ENCODE measurements around the gene DYNC1LI2.

Gene DYNC1LI2

DNA sequence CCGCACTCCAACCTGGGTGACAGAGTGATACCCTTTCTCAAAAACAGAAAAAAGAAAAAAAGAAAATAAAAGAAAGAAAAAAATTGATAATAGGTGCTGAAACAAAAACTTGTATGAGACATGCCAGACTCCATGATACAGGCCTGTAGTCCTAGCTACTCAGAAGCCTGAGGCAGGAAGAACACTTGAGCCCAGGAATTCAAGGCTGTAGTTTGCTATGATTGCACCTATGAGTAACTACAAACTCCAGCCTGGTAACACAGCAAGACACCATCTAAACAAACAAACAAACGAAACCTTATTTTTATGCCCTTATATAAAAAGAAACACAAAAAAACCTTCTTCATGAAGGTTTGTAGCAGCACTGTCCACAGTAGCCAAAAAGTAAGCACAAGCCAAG, 49.9 kb downstream of the DYNC1LI2 start:
- no peak overlapping the region for H3K9ac ChIP-seq (ENCODE audit: low read depth in 1 of 2, low read length in 2 of 2)
- H3K9me3 ChIP-seq (ENCODE audit: control insufficient read depth in 1 of 2, low read length in 2 of 2) = no peaks in the 10 kb centered on the region
- H3K36me3 ChIP-seq (ENCODE audit: control insufficient read depth in 1 of 2, insufficient read depth in 2 of 2, low read length in 2 of 2) = no peaks in the 10 kb centered on the region
- H3K4me1 ChIP-seq (ENCODE audit: control insufficient read depth in 1 of 2, insufficient read depth in 2 of 2, low read length in 2 of 2) = peaks cover 5 to 13% of the 10 kb centered on the region in 2 donors
- no peaks in the 10 kb centered on the region for H3K27me3 ChIP-seq (ENCODE audit: control insufficient read depth in 1 of 2, insufficient read depth in 2 of 2, low read length in 2 of 2)
- H3K4me3 ChIP-seq (ENCODE audit: low read depth in 1 of 2, low read length in 2 of 2) = no peak overlapping the region
- no peak overlapping the region for H3K27ac ChIP-seq (ENCODE audit: low read depth, low read length)

DNA sequence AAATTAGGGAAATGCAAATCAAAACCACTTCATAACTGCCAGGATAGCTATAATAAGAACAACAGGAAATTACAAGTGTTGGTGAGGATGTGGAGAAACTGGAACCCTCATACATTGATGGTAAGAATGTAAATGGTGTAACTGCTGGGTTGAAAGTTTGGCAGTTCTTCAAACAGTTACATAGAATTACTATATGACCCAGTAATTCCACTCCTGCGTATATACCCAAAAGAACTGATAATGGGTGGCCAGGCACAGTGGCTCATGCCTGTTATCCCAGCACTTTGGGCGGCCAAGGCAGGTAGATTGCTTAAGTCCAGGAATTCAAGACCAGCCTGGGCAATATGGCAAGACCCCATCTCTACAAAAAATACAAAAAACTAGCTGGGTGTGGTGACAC, 50.4 kb downstream of the DYNC1LI2 start:
- H3K4me1 ChIP-seq (ENCODE audit: control insufficient read depth in 1 of 2, insufficient read depth in 2 of 2, low read length in 2 of 2) = peaks cover under 1 to 9% of the 10 kb centered on the region in 2 donors
- no peak overlapping the region for H3K4me3 ChIP-seq (ENCODE audit: low read depth in 1 of 2, low read length in 2 of 2)
- no peak overlapping the region for H3K9ac ChIP-seq (ENCODE audit: low read depth in 1 of 2, low read length in 2 of 2)
- no peaks in the 10 kb centered on the region for H3K36me3 ChIP-seq (ENCODE audit: control insufficient read depth in 1 of 2, insufficient read depth in 2 of 2, low read length in 2 of 2)
- no peaks in the 10 kb centered on the region for H3K27me3 ChIP-seq (ENCODE audit: control insufficient read depth in 1 of 2, insufficient read depth in 2 of 2, low read length in 2 of 2)
- H3K9me3 ChIP-seq (ENCODE audit: control insufficient read depth in 1 of 2, low read length in 2 of 2) = no peaks in the 10 kb centered on the region
- H3K27ac ChIP-seq (ENCODE audit: low read depth, low read length) = no peak overlapping the region

DNA sequence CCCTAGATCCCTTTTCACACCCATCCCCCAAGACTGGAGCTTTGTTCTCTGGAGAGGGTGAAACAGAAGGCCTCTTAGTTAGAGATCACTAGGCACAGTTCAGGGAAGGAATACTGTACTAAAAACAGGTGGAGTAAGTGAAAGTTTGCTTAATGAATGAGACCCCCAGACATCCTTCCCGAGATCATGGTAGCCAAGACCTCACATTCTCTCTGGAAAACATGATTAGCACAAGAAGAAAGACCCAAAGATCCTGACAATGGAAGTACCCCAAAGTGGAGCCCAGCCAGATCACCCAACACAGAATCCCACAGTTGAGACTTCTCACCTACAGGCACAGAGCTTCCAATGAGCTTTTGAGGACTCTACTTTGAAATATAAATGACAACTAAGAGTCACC, 51.5 kb downstream of the DYNC1LI2 start:
- Histone ChIP-seq H3K9ac (ENCODE audit: low read depth in 1 of 2, low read length in 2 of 2) (no peak overlapping the region), H3K27ac (ENCODE audit: low read depth, low read length) (no peak overlapping the region), H3K9me3 (ENCODE audit: control insufficient read depth in 1 of 2, low read length in 2 of 2) (no peaks in the 10 kb centered on the region), H3K27me3 (ENCODE audit: control insufficient read depth in 1 of 2, insufficient read depth in 2 of 2, low read length in 2 of 2) (no peaks in the 10 kb centered on the region), H3K36me3 (ENCODE audit: control insufficient read depth in 1 of 2, insufficient read depth in 2 of 2, low read length in 2 of 2) (no peaks in the 10 kb centered on the region), H3K4me3 (ENCODE audit: low read depth in 1 of 2, low read length in 2 of 2) (no peak overlapping the region), H3K4me1 (ENCODE audit: control insufficient read depth in 1 of 2, insufficient read depth in 2 of 2, low read length in 2 of 2) (peaks cover 9 to 15% of the 10 kb centered on the region in 2 donors)

DNA sequence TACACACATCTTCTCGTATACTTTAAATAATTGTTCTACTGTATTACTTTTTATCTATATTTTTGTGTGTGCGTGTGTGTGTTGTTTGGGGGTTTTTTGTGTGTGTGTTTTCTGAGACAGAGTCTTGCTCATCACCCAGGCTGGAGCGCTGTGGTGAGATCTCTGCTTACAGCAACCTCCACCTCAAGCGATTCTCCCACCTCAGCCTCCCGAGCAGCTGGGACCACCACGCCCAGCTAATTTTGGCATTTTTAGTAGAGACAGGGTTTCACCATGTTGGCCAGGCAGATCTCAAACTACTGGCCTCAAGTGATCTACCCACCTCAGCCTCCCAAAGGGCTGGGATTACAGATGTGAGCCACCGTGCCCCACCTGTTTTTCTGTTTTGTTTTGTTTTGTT, 53.4 kb downstream of the DYNC1LI2 start:
- no peak overlapping the region for H3K4me3 ChIP-seq (ENCODE audit: low read depth in 1 of 2, low read length in 2 of 2)
- no peak overlapping the region for H3K9ac ChIP-seq (ENCODE audit: low read depth in 1 of 2, low read length in 2 of 2)
- no peaks in the 10 kb centered on the region for H3K36me3 ChIP-seq (ENCODE audit: control insufficient read depth in 1 of 2, insufficient read depth in 2 of 2, low read length in 2 of 2)
- no peak overlapping the region for H3K27ac ChIP-seq (ENCODE audit: low read depth, low read length)
- H3K4me1 ChIP-seq (ENCODE audit: control insufficient read depth in 1 of 2, insufficient read depth in 2 of 2, low read length in 2 of 2) = peaks cover 13 to 16% of the 10 kb centered on the region in 2 donors
- no peaks in the 10 kb centered on the region for H3K9me3 ChIP-seq (ENCODE audit: control insufficient read depth in 1 of 2, low read length in 2 of 2)
- no peaks in the 10 kb centered on the region for H3K27me3 ChIP-seq (ENCODE audit: control insufficient read depth in 1 of 2, insufficient read depth in 2 of 2, low read length in 2 of 2)

DNA sequence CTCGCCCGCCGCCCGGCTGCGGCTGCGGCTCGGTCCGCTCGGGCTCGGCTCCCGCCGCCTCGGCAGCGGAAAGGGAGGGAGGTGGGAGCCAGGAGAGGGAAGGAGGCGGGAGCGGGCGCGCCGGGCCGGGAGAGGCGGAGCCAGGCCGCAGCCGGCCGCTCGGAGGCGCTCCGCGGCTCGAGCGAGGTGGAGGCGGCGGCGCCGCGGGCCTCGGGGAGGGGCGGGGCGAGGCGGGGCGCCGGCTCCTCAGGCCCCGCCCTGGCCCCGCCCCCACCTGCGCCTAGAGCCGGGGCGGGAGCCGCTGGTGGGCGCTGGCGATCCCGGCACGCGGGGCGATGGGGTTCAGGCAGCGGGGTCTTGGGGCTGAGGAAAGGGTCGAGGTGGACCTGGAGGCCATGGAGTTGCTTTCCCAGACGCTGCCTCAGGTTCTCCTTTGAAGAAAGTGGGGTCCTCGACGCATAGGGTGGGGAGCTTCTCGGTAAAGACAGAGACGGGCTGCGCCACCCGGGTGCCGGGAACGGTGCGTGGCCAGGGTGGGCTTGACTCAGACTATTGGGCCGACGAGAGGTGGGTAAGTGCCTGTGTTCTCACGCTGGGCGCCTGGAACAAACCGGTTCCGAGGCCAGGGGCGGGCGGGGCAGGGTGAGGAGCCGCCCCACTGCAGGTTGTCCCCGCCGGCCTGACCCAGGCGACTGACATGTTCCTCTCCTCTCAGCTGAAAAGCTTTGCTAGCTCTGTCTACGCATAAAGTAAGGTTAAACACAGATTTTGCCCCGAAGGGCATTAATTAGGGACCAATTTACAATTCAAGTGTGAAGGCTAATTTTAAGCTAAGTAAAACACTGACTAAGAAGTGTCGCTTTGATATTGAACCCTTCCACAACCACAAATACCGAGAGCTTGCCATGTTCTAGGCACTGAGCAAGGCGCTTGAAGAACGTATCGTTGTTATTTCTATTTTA, 54.5 kb downstream of the DYNC1LI2 start, which contains the start of gene CMTM4:
TSS of gene CMTM4 (minus strand) at position 75 of the 962 bp plus-strand sequence. CDS start 218 bp downstream, outside the sequence.
- Histone ChIP-seq H3K4me1 (ENCODE audit: control insufficient read depth in 1 of 2, insufficient read depth in 2 of 2, low read length in 2 of 2) (peaks cover 15 to 16% of the 10 kb centered on the region in 2 donors), H3K9ac (ENCODE audit: low read depth in 1 of 2, low read length in 2 of 2) (peak within 1 kb of the TSS; percentile 84 to 92), H3K27me3 (ENCODE audit: control insufficient read depth in 1 of 2, insufficient read depth in 2 of 2, low read length in 2 of 2) (no peaks in the 10 kb centered on the region), H3K9me3 (ENCODE audit: control insufficient read depth in 1 of 2, low read length in 2 of 2) (no peaks in the 10 kb centered on the region), H3K27ac (ENCODE audit: low read depth, low read length) (peak within 1 kb of the TSS; percentile 87), H3K36me3 (ENCODE audit: control insufficient read depth in 1 of 2, insufficient read depth in 2 of 2, low read length in 2 of 2) (no peaks in the 10 kb centered on the region), H3K4me3 (ENCODE audit: low read depth in 1 of 2, low read length in 2 of 2) (peak within 1 kb of the TSS; percentile 77 to 88)

DNA sequence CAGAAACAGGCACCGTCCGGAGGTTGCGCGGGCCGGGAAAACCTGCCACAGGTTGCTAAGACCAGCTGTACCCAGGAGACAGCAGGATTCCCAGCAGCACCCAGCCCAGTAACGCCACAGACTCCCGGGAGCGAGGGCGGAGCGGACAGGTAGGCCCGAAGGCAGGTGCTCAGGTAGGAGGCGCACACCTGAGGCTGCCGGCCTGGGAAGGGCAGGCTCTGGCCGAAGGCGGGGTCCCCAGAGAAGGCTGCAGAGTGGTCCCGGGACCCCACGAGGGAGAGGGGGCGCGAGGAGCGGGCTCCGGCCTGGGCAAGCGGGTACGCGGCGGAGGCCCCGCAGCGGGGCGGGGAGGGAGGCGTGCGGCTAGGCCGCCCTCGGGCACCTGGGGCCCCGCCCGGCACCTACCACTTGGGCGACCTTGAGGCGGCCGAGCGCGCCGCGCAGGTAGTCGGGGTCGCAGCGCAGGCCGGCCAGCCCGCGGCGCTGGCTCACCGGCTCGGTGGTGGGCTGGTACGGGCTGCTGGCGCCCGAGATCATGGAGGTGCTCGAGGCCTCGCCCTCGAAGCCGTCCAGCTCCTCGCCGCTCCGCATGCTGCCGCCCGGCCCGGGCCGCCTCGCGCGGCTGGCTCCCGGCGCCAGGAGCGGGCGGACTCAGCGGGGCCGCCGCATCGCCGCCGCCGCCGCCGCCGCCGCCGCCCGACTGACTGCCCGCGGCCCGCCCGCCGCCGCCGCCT, 55.3 kb downstream of the DYNC1LI2 start:
- Histone ChIP-seq H3K27ac (ENCODE audit: low read depth, low read length) (peak overlapping the region; percentile 72), H3K9me3 (ENCODE audit: control insufficient read depth in 1 of 2, low read length in 2 of 2) (no peaks in the 10 kb centered on the region), H3K4me3 (ENCODE audit: low read depth in 1 of 2, low read length in 2 of 2) (peak overlapping the region; percentile 77 to 78), H3K27me3 (ENCODE audit: control insufficient read depth in 1 of 2, insufficient read depth in 2 of 2, low read length in 2 of 2) (no peaks in the 10 kb centered on the region), H3K4me1 (ENCODE audit: control insufficient read depth in 1 of 2, insufficient read depth in 2 of 2, low read length in 2 of 2) (peaks cover 20 to 23% of the 10 kb centered on the region in 2 donors), H3K9ac (ENCODE audit: low read depth in 1 of 2, low read length in 2 of 2) (peak overlapping the region; percentile 58 to 84), H3K36me3 (ENCODE audit: control insufficient read depth in 1 of 2, insufficient read depth in 2 of 2, low read length in 2 of 2) (no peaks in the 10 kb centered on the region)

DNA sequence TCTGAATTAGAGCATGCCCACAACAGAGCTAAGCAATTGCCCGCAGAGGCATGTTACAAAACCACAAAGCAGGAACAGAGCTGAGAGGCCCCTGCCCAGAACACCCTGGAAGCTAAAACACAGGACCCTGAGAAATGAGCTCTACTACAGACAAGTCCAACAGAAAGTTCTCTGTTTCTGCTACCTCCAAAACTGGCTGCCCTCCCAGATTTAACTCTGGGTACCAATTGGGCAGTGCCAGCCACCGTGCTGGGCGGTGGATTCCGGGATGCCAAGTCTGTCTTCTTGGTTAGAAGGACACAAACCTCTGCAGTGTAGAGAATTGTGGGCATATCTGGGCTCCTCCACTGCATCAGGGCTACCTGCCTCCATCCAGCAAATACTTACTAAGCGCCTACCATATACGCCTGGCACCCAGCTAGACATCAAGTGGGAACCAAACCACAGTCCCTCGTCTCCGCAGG, 55.9 kb downstream of the DYNC1LI2 start:
- Histone ChIP-seq H3K27me3 (ENCODE audit: control insufficient read depth in 1 of 2, insufficient read depth in 2 of 2, low read length in 2 of 2) (no peaks in the 10 kb centered on the region), H3K9me3 (ENCODE audit: control insufficient read depth in 1 of 2, low read length in 2 of 2) (no peaks in the 10 kb centered on the region), H3K27ac (ENCODE audit: low read depth, low read length) (no peak overlapping the region)

DNA sequence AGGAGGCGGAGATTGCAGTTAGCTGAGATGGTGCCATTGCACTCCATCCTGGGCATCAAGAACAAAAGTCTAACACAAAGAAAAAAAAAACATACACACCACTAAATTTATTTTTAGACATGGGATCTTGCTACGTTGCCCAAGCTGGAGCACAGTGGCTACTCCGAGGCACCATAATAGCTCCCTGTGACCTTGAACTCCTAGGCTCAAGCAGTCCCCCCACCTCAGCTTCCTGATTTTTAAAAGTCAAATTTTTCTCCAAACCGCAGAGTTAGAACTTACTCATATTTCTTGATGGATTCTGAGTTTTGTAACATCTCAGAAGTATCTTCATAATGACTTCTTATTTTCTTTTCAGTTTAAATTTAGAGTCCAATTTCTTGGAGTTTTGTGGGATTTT, 58.3 kb downstream of the DYNC1LI2 start:
- no peak overlapping the region for H3K27ac ChIP-seq (ENCODE audit: low read depth, low read length)
- peaks cover 26 to 29% of the 10 kb centered on the region in 2 donors for H3K4me1 ChIP-seq (ENCODE audit: control insufficient read depth in 1 of 2, insufficient read depth in 2 of 2, low read length in 2 of 2)
- H3K9ac ChIP-seq (ENCODE audit: low read depth in 1 of 2, low read length in 2 of 2) = no peak overlapping the region
- H3K9me3 ChIP-seq (ENCODE audit: control insufficient read depth in 1 of 2, low read length in 2 of 2) = no peaks in the 10 kb centered on the region
- no peak overlapping the region for H3K4me3 ChIP-seq (ENCODE audit: low read depth in 1 of 2, low read length in 2 of 2)
- H3K36me3 ChIP-seq (ENCODE audit: control insufficient read depth in 1 of 2, insufficient read depth in 2 of 2, low read length in 2 of 2) = no peaks in the 10 kb centered on the region
- H3K27me3 ChIP-seq (ENCODE audit: control insufficient read depth in 1 of 2, insufficient read depth in 2 of 2, low read length in 2 of 2) = no peaks in the 10 kb centered on the region

More for the DNA sequence above, 55.9 kb downstream of the DYNC1LI2 start:
- Histone ChIP-seq H3K4me3 (ENCODE audit: low read depth in 1 of 2, low read length in 2 of 2) (peak overlapping the region; percentile 77 to 78), H3K4me1 (ENCODE audit: control insufficient read depth in 1 of 2, insufficient read depth in 2 of 2, low read length in 2 of 2) (peaks cover 20 to 26% of the 10 kb centered on the region in 2 donors), H3K9ac (ENCODE audit: low read depth in 1 of 2, low read length in 2 of 2) (peak overlapping the region; percentile 58 to 84), H3K36me3 (ENCODE audit: control insufficient read depth in 1 of 2, insufficient read depth in 2 of 2, low read length in 2 of 2) (no peaks in the 10 kb centered on the region)

DNA sequence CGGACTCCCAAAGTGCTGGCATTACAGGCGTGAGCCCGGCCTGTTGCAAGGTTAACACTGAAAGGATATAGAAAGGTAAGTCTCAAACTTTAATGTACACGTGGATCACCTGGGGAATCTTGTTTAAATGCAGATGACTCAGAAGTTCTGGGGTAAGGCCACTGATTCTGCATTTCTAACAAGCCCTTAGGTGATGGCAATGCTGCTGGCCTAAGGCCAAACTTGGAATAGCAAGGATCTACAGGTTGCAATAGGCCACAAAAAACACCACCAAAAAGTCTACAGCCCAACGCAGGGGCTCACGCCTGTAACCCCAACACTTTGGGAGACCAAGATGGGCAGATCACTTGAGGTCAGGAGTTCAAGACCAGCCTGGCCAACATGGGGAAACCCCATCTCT, 59.1 kb downstream of the DYNC1LI2 start:
- H3K9ac ChIP-seq (ENCODE audit: low read depth in 1 of 2, low read length in 2 of 2) = no peak overlapping the region

DNA sequence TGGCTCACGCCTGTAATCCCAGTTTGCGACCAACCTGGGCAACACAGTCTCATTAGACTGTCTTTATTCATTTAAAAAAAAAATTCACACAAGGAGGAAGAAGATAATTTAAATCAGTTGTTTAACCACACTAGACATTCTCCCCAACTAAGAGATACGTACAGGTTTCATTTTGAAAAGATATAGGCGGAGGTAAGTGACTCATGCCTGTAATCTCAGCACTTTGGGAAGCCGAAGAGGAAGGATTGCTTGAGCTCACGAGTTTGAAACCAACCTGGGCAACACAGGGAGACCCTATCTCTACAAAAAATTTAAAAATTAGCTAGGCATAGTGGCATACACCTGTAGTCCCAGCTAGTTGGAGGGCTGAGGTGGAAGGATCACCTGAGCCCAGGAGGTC, 60.2 kb downstream of the DYNC1LI2 start:
- no peaks in the 10 kb centered on the region for H3K9me3 ChIP-seq (ENCODE audit: control insufficient read depth in 1 of 2, low read length in 2 of 2)
- no peaks in the 10 kb centered on the region for H3K36me3 ChIP-seq (ENCODE audit: control insufficient read depth in 1 of 2, insufficient read depth in 2 of 2, low read length in 2 of 2)
- H3K4me1 ChIP-seq (ENCODE audit: control insufficient read depth in 1 of 2, insufficient read depth in 2 of 2, low read length in 2 of 2) = peaks cover 22 to 31% of the 10 kb centered on the region in 2 donors
- no peaks in the 10 kb centered on the region for H3K27me3 ChIP-seq (ENCODE audit: control insufficient read depth in 1 of 2, insufficient read depth in 2 of 2, low read length in 2 of 2)
- H3K9ac ChIP-seq (ENCODE audit: low read depth in 1 of 2, low read length in 2 of 2) = no peak overlapping the region
- no peak overlapping the region for H3K27ac ChIP-seq (ENCODE audit: low read depth, low read length)
- no peak overlapping the region for H3K4me3 ChIP-seq (ENCODE audit: low read depth in 1 of 2, low read length in 2 of 2)

More for the DNA sequence above, 59.1 kb downstream of the DYNC1LI2 start:
- peaks cover 24 to 31% of the 10 kb centered on the region in 2 donors for H3K4me1 ChIP-seq (ENCODE audit: control insufficient read depth in 1 of 2, insufficient read depth in 2 of 2, low read length in 2 of 2)
- H3K27me3 ChIP-seq (ENCODE audit: control insufficient read depth in 1 of 2, insufficient read depth in 2 of 2, low read length in 2 of 2) = no peaks in the 10 kb centered on the region
- H3K4me3 ChIP-seq (ENCODE audit: low read depth in 1 of 2, low read length in 2 of 2) = no peak overlapping the region
- H3K27ac ChIP-seq (ENCODE audit: low read depth, low read length) = no peak overlapping the region
- H3K9me3 ChIP-seq (ENCODE audit: control insufficient read depth in 1 of 2, low read length in 2 of 2) = no peaks in the 10 kb centered on the region
- H3K36me3 ChIP-seq (ENCODE audit: control insufficient read depth in 1 of 2, insufficient read depth in 2 of 2, low read length in 2 of 2) = no peaks in the 10 kb centered on the region

Measured in duodenal mucosa (tissue), 2 donors.